Measurements from ENCODE around the gene QRICH2.

DNA sequence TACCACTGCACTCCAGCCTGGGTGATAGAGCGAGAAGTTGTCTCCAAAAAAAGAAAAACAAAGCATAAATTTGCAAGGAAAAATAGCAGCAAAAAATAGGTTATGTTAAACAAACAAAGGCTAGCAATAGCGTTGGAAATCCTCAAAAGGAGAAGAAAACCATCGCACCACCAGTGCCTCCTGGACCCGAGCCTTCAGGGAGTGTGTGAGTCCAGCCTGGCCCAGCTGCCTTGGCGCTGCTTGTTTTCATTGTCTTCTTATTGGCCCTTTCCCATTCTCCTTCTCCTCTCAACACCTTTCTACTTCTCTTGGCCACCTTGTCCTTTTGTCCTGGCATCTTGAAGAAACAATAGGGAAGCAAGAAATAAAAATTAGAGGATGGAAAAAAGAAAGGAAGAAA lies 47.4 kb downstream of the QRICH2 start:
- no peak for TF ChIP-seq CTCF (conservative IDR thresholded peaks at IDR 0.05; ENCODE audit: low read length)
- TF ChIP-seq EZH2phosphoT487 (IDR thresholded peaks at IDR 0.05; ENCODE audit: borderline replicate concordance), result no peak
